K562 (cell line): ENCODE data around the gene MADCAM1. TPM values are rescaled to one million over a fixed set of nuclear protein-coding genes. Genes with fewer than 3 reads are reported as not detected.

ENCODE experiments used
- ELF2 ChIP-seq: fragments of 250-450 bp; sonication (Bioruptor Pico); IDR thresholded peaks from 2 replicates; pipeline ENCODE4 v1.5.0; 2021; ENCODE audit warnings: mild to moderate bottlenecking
- ELF4 ChIP-seq: fragments of 450-650 bp; formaldehyde crosslinking; IDR thresholded peaks from 2 replicates; pipeline ENCODE4 v1.4.0; 2022; ENCODE audit warnings: missing genetic modification characterization
- ERF ChIP-seq: fragments of 450-650 bp; formaldehyde crosslinking; IDR thresholded peaks from 2 replicates; pipeline ENCODE4 v1.4.0; 2020; ENCODE audit warnings: mild to moderate bottlenecking, mixed read lengths
- ETV1 ChIP-seq: fragments of 450-650 bp; conservative IDR thresholded peaks from 2 replicates; pipeline ENCODE4 v1.6.1; 2016; ENCODE audit warnings: missing genetic modification characterization, control low read depth, low read depth, missing compliant biosample characterization
- NFIC ChIP-seq: fragments of 450-650 bp; IDR thresholded peaks from 2 replicates; pipeline ENCODE4 v1.6.1; 2017; ENCODE audit warnings: mild to moderate bottlenecking, inconsistent platforms
- SLC30A9 ChIP-seq: fragments of 250-450 bp; sonication (Bioruptor Pico); IDR thresholded peaks from 2 replicates; pipeline ENCODE4 v1.8.0; 2022; ENCODE audit warnings: mild to moderate bottlenecking, moderate library complexity
- SP1 ChIP-seq: sonication (generic); formaldehyde crosslinking; IDR thresholded peaks from 2 replicates; pipeline ENCODE4 v1.8.1; 2022; ENCODE audit warnings: mild to moderate bottlenecking, missing genetic modification reagents
- SRSF7 ChIP-seq: fragments of 200-400 bp; formaldehyde crosslinking; optimal IDR thresholded peaks from 2 replicates; pipeline ENCODE3; 2017; ENCODE audit warnings: mild to moderate bottlenecking, low read depth, low read length
- TARDBP ChIP-seq: fragments of 450-650 bp; IDR thresholded peaks from 2 replicates; pipeline ENCODE4 v1.6.1; 2016
- TEAD2 ChIP-seq: fragments of 450-650 bp; IDR thresholded peaks from 2 replicates; pipeline ENCODE4 v1.6.1; 2016; ENCODE audit warnings: missing genetic modification characterization, control low read depth, missing compliant biosample characterization
- ZBED1 ChIP-seq: IDR thresholded peaks from 2 replicates; pipeline ENCODE4 v1.6.1; 2014
- ZNF57 ChIP-seq: fragments of 450-650 bp; formaldehyde crosslinking; IDR thresholded peaks from 2 replicates; pipeline ENCODE4 v1.4.0; 2020; ENCODE audit warnings: mild to moderate bottlenecking, moderate library complexity
- polyA plus RNA-seq, 8 experiments: library from polyadenylated mRNA; depleted of rRNA in 4 of 8; stranded (reverse) in 5 of 8; unstranded in 3 of 8; fragments of >200 nt; fragmentation: Nextera tagmentation in 2 of 8; fragmentation: Illumina TruSeq in 1 of 8; extraction: Ambion mirVana in 2 of 8; extraction: Trizol in 1 of 8; gene quantifications; 2 replicates each; pipeline versions ENCODE4 v1.2.1 to v1.2.3, GENCODE V29; 2011 to 2014; ENCODE audit warnings: inconsistent platforms in 1 of 8, missing spikeins in 1 of 8
- total RNA-seq, 7 experiments: library from RNA; depleted of rRNA in 6 of 7; stranded (reverse); fragments of >200 nt in 6 of 7; fragmentation: Illumina TruSeq in 2 of 7; extraction: Trizol in 2 of 7; gene quantifications; 2 replicates each; pipeline versions ENCODE4 v1.2.1 to v1.2.3, GENCODE V29; 2011 to 2021; ENCODE audit warnings: low replicate concordance in 1 of 7
- TF ChIP-seq, protein P1 (sequence below): sonication (generic); formaldehyde crosslinking; IDR thresholded peaks from 2 replicates; pipeline ENCODE4 v1.8.0; 2022; ENCODE audit warnings: missing genetic modification reagents, mild to moderate bottlenecking, moderate library complexity, borderline replicate concordance
- TF ChIP-seq, protein P2 (sequence below): fragments of 200-400 bp; formaldehyde crosslinking; IDR thresholded peaks from 2 replicates; pipeline ENCODE4 v1.6.1; 2017; ENCODE audit warnings: mild to moderate bottlenecking, low read depth, low read length, moderate library complexity
- TF ChIP-seq, protein P3 (sequence below): IDR thresholded peaks from 2 replicates; pipeline ENCODE4 v1.6.1; 2012; ENCODE audit warnings: low read depth, low read length, improper control_type of control experiment, borderline replicate concordance
- TF ChIP-seq, protein P4 (sequence below): sonication (generic); formaldehyde crosslinking; IDR thresholded peaks from 2 replicates; pipeline ENCODE4 v1.8.0; 2022; ENCODE audit warnings: missing genetic modification reagents, mild to moderate bottlenecking, borderline replicate concordance
- TF ChIP-seq, protein P5 (sequence below): fragments of 250-450 bp; sonication (Bioruptor Pico); IDR thresholded peaks from 2 replicates; pipeline ENCODE4 v1.4.0; 2020; ENCODE audit warnings: mild to moderate bottlenecking, moderate library complexity, borderline replicate concordance
- TF ChIP-seq, protein P6 (sequence below): fragments of 450-650 bp; formaldehyde crosslinking; IDR thresholded peaks from 2 replicates; pipeline ENCODE4 v1.4.0; 2022; ENCODE audit warnings: mild to moderate bottlenecking, moderate library complexity

The MADCAM1 gene
- total and polyA plus RNA-seq, 9 of the 15 experiments (the other 6 are each of a cell fraction or from before 2014, with no cell fraction given), result 0.09 to 0.36 (median 0.09) TPM; not detected in 6

DNA sequence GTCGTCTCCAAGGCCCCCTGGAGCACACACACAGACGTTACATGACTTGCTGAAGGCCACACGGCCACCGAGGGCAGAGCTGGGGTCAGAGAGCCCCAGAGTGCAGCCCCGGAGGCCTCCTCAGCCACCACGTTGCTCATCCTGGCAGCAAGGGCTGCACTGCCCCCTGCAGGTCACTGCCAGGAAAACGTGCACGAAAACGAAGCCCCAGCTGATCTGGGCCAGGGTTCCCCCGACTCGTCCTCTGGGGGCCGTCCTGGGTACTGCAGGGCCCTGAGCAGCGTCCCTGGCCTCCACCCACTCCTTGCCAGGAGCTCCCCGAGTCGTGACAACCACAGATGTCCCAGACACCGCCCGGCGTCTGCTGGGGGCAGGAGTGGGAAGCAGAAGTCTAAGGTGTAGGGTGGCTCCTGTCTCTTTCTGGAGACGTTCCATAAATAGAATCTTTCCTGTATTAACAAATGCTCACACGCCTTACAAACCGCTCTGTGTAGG, 14.4 kb downstream of the MADCAM1 start (continued):
- TF ChIP-seq, protein P1, sequence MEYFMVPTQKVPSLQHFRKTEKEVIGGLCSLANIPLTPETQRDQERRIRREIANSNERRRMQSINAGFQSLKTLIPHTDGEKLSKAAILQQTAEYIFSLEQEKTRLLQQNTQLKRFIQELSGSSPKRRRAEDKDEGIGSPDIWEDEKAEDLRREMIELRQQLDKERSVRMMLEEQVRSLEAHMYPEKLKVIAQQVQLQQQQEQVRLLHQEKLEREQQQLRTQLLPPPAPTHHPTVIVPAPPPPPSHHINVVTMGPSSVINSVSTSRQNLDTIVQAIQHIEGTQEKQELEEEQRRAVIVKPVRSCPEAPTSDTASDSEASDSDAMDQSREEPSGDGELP (CRISPR knock-in tag), result peak; percentile 100
- TF ChIP-seq TARDBP (no peak), ZNF57 (CRISPR knock-in tag) (0 out of 2 replicates have a peak, but pooled peaks have one; percentile 2), SRSF7 (no peak), ETV1 (tag) (no peak), TEAD2 (tag) (no peak), ELF2 (CRISPR knock-in tag) (no peak), ELF4 (CRISPR knock-in tag) (no peak), ERF (no peak), ZBED1 (0 out of 2 replicates have a peak, but pooled peaks have one; percentile 52), SLC30A9 (CRISPR knock-in tag) (no peak), NFIC (no peak), SP1 (CRISPR knock-in tag) (peak; percentile 86)
- TF ChIP-seq, protein P2, sequence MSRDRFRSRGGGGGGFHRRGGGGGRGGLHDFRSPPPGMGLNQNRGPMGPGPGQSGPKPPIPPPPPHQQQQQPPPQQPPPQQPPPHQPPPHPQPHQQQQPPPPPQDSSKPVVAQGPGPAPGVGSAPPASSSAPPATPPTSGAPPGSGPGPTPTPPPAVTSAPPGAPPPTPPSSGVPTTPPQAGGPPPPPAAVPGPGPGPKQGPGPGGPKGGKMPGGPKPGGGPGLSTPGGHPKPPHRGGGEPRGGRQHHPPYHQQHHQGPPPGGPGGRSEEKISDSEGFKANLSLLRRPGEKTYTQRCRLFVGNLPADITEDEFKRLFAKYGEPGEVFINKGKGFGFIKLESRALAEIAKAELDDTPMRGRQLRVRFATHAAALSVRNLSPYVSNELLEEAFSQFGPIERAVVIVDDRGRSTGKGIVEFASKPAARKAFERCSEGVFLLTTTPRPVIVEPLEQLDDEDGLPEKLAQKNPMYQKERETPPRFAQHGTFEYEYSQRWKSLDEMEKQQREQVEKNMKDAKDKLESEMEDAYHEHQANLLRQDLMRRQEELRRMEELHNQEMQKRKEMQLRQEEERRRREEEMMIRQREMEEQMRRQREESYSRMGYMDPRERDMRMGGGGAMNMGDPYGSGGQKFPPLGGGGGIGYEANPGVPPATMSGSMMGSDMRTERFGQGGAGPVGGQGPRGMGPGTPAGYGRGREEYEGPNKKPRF, result no peak
- TF ChIP-seq, protein P3, sequence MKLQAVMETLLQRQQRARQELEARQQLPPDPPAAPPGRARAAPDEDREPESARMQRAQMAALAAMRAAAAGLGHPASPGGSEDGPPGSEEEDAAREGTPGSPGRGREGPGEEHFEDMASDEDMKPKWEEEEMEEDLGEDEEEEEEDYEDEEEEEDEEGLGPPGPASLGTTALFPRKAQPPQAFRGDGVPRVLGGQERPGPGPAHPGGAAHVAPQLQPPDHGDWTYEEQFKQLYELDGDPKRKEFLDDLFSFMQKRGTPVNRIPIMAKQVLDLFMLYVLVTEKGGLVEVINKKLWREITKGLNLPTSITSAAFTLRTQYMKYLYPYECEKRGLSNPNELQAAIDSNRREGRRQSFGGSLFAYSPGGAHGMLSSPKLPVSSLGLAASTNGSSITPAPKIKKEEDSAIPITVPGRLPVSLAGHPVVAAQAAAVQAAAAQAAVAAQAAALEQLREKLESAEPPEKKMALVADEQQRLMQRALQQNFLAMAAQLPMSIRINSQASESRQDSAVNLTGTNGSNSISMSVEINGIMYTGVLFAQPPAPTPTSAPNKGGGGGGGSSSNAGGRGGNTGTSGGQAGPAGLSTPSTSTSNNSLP, result no peak
- TF ChIP-seq, protein P4, sequence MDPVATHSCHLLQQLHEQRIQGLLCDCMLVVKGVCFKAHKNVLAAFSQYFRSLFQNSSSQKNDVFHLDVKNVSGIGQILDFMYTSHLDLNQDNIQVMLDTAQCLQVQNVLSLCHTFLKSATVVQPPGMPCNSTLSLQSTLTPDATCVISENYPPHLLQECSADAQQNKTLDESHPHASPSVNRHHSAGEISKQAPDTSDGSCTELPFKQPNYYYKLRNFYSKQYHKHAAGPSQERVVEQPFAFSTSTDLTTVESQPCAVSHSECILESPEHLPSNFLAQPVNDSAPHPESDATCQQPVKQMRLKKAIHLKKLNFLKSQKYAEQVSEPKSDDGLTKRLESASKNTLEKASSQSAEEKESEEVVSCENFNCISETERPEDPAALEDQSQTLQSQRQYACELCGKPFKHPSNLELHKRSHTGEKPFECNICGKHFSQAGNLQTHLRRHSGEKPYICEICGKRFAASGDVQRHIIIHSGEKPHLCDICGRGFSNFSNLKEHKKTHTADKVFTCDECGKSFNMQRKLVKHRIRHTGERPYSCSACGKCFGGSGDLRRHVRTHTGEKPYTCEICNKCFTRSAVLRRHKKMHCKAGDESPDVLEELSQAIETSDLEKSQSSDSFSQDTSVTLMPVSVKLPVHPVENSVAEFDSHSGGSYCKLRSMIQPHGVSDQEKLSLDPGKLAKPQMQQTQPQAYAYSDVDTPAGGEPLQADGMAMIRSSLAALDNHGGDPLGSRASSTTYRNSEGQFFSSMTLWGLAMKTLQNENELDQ (CRISPR knock-in tag), result no peak
- TF ChIP-seq, protein P5, sequence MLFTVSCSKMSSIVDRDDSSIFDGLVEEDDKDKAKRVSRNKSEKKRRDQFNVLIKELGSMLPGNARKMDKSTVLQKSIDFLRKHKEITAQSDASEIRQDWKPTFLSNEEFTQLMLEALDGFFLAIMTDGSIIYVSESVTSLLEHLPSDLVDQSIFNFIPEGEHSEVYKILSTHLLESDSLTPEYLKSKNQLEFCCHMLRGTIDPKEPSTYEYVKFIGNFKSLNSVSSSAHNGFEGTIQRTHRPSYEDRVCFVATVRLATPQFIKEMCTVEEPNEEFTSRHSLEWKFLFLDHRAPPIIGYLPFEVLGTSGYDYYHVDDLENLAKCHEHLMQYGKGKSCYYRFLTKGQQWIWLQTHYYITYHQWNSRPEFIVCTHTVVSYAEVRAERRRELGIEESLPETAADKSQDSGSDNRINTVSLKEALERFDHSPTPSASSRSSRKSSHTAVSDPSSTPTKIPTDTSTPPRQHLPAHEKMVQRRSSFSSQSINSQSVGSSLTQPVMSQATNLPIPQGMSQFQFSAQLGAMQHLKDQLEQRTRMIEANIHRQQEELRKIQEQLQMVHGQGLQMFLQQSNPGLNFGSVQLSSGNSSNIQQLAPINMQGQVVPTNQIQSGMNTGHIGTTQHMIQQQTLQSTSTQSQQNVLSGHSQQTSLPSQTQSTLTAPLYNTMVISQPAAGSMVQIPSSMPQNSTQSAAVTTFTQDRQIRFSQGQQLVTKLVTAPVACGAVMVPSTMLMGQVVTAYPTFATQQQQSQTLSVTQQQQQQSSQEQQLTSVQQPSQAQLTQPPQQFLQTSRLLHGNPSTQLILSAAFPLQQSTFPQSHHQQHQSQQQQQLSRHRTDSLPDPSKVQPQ (CRISPR knock-in tag), result no peak
- TF ChIP-seq, protein P6, sequence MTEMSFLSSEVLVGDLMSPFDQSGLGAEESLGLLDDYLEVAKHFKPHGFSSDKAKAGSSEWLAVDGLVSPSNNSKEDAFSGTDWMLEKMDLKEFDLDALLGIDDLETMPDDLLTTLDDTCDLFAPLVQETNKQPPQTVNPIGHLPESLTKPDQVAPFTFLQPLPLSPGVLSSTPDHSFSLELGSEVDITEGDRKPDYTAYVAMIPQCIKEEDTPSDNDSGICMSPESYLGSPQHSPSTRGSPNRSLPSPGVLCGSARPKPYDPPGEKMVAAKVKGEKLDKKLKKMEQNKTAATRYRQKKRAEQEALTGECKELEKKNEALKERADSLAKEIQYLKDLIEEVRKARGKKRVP (CRISPR knock-in tag), result no peak
